Measurements from ENCODE around the gene PGAP6. TPM values are rescaled to one million over a fixed set of nuclear protein-coding genes. Genes with fewer than 3 reads are reported as not detected.

Gene PGAP6
- total and polyA plus RNA-seq, 2 of the 13 experiments (the other 11 are each of a cell fraction or from before 2014, with no cell fraction given) = 52.7 to 136 TPM

- TF ChIP-seq, protein P1, sequence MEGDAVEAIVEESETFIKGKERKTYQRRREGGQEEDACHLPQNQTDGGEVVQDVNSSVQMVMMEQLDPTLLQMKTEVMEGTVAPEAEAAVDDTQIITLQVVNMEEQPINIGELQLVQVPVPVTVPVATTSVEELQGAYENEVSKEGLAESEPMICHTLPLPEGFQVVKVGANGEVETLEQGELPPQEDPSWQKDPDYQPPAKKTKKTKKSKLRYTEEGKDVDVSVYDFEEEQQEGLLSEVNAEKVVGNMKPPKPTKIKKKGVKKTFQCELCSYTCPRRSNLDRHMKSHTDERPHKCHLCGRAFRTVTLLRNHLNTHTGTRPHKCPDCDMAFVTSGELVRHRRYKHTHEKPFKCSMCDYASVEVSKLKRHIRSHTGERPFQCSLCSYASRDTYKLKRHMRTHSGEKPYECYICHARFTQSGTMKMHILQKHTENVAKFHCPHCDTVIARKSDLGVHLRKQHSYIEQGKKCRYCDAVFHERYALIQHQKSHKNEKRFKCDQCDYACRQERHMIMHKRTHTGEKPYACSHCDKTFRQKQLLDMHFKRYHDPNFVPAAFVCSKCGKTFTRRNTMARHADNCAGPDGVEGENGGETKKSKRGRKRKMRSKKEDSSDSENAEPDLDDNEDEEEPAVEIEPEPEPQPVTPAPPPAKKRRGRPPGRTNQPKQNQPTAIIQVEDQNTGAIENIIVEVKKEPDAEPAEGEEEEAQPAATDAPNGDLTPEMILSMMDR (CRISPR knock-in tag; IDR thresholded peaks at IDR 0.05) = peak; percentile 27; the same call in 1 of the 2 replicates
- TF ChIP-seq, protein P2, sequence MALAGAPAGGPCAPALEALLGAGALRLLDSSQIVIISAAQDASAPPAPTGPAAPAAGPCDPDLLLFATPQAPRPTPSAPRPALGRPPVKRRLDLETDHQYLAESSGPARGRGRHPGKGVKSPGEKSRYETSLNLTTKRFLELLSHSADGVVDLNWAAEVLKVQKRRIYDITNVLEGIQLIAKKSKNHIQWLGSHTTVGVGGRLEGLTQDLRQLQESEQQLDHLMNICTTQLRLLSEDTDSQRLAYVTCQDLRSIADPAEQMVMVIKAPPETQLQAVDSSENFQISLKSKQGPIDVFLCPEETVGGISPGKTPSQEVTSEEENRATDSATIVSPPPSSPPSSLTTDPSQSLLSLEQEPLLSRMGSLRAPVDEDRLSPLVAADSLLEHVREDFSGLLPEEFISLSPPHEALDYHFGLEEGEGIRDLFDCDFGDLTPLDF (CRISPR knock-in tag; IDR thresholded peaks at IDR 0.05) = no peak
- TF ChIP-seq GABPB1 (CRISPR knock-in tag; IDR thresholded peaks at IDR 0.05) (peak; percentile 65), FOXK2 (IDR thresholded peaks at IDR 0.05) (no peak), ZNF564 (CRISPR knock-in tag; IDR thresholded peaks at IDR 0.05) (peak; percentile 60; the same call in 1 of the 2 replicates), ZBTB39 (CRISPR knock-in tag; IDR thresholded peaks at IDR 0.05) (0 out of 2 replicates have a peak, but pooled peaks have one; percentile 7), ZFX (CRISPR knock-in tag; IDR thresholded peaks at IDR 0.05; ENCODE audit: low read depth) (peak; percentile 90), ZNF546 (CRISPR knock-in tag; conservative IDR thresholded peaks at IDR 0.05) (peak; percentile 20; the same call in 1 of the 2 replicates), RBFOX2 (IDR thresholded peaks at IDR 0.05; ENCODE audit: low read depth, low read length) (peak; percentile 52), PATZ1 (CRISPR knock-in tag; IDR thresholded peaks at IDR 0.05) (peak; percentile 91), IRX3 (CRISPR knock-in tag; IDR thresholded peaks at IDR 0.05; ENCODE audit: borderline replicate concordance, low read depth) (no peak), GATAD1 (CRISPR knock-in tag; IDR thresholded peaks at IDR 0.05) (peak; percentile 37; the same call in 1 of the 2 replicates)
- TF ChIP-seq, protein P3, sequence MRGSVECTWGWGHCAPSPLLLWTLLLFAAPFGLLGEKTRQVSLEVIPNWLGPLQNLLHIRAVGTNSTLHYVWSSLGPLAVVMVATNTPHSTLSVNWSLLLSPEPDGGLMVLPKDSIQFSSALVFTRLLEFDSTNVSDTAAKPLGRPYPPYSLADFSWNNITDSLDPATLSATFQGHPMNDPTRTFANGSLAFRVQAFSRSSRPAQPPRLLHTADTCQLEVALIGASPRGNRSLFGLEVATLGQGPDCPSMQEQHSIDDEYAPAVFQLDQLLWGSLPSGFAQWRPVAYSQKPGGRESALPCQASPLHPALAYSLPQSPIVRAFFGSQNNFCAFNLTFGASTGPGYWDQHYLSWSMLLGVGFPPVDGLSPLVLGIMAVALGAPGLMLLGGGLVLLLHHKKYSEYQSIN (CRISPR knock-in tag; IDR thresholded peaks at IDR 0.05; ENCODE audit: borderline replicate concordance) = no peak
Measured at GRCh38 chr16:359067-359763, 22.6 kb downstream of the PGAP6 start (continued).
